Measurements from ENCODE around the gene CCDC198.

The CCDC198 gene

GRCh38 chr14:57470909-57471308 is 22.7 kb downstream of the CCDC198 start:
- DNase-seq: no peak
- intact Hi-C loops (cut with DNase I): no loop called here

- intact Hi-C loops (cut with DNase I): no loop called here
- no peak for DNase-seq
Observed at GRCh38 chr14:57464008-57464730, 29.5 kb downstream of the CCDC198 start.

- DNase-seq: no peak
- intact Hi-C loops (cut with DNase I): no loop called here
Observed at GRCh38 chr14:57462551-57462950, 31.1 kb downstream of the CCDC198 start.

- no peak for DNase-seq
- intact Hi-C loops (cut with DNase I): no loop called here
Observed at GRCh38 chr14:57461777-57462320, 31.8 kb downstream of the CCDC198 start.

GRCh38 chr14:57435923-57436322 is 57.7 kb downstream of the CCDC198 start:
- intact Hi-C loops (cut with DNase I): no loop called here
- DNase-seq: no peak

- DNase-seq: no peak
- intact Hi-C loops (cut with DNase I): no loop called here
Observed at GRCh38 chr14:57420986-57421385, 72.7 kb downstream of the CCDC198 start.

GRCh38 chr14:57420033-57420432 is 73.6 kb downstream of the CCDC198 start:
- DNase-seq: no peak

More at GRCh38 chr14:57420033-57420432, 73.6 kb downstream of the CCDC198 start:
- intact Hi-C loops (cut with DNase I): no loop called here

Measured in posterior cingulate gyrus (tissue), 11 donors.